H1 (cell line): ENCODE data around the gene LRP5. TPM values are rescaled to one million over a fixed set of nuclear protein-coding genes. Genes with fewer than 3 reads are reported as not detected.

ENCODE experiments used
- CBX5 ChIP-seq: fragments of 300-800, 300-1000 bp; sonication (generic); IDR thresholded peaks from 2 replicates; pipeline ENCODE4 v1.7.1; 2016; ENCODE audit warnings: antibody characterized with exemption, low read length, low read depth
- CEBPB ChIP-seq: IDR thresholded peaks from 2 replicates; pipeline ENCODE4 v1.6.1; 2012; ENCODE audit warnings: low read depth, low read length
- CHD7 ChIP-seq: fragments of 300-600 bp; sonication (generic); IDR thresholded peaks from 2 replicates; pipeline ENCODE4 v1.7.1; 2012; ENCODE audit warnings: low read length, moderate library complexity, mild to moderate bottlenecking, inconsistent platforms; ENCODE audit not compliant: insufficient replicate concordance
- CTCF ChIP-seq, 3 experiments: IDR thresholded peaks; 1 replicate in 2 of 3; 2 replicates in 1 of 3; pipeline versions ENCODE4 v1.5.1 to v1.6.1; 2011; ENCODE audit warnings: low read length in 3 of 3, mild to moderate bottlenecking in 3 of 3, inconsistent platforms in 2 of 3, low read depth in 1 of 3, moderate library complexity in 1 of 3; ENCODE audit not compliant: insufficient read depth in 1 of 3; ENCODE audit errors: control extremely low read depth in 1 of 3
- GABPA ChIP-seq: IDR thresholded peaks from 2 replicates; pipeline ENCODE4 v1.6.1; 2011; ENCODE audit warnings: mild to moderate bottlenecking, low read length, moderate library complexity, borderline replicate concordance; ENCODE audit not compliant: insufficient read depth
- YY1 ChIP-seq: IDR thresholded peaks from 2 replicates; pipeline ENCODE4 v1.6.1; 2011; ENCODE audit warnings: low read depth, mild to moderate bottlenecking, low read length
- polyA plus RNA-seq, 7 experiments: library from polyadenylated mRNA; depleted of rRNA in 3 of 7; stranded (reverse) in 5 of 7; unstranded in 2 of 7; fragments of >200 nt in 5 of 7; fragments of 200-250 nt in 2 of 7; gene quantifications; 1 replicate in 5 of 7; 2 replicates in 1 of 7; 4 replicates in 1 of 7; pipeline versions ENCODE4 v1.2.1 to v1.2.3, GENCODE V29; 2011 to 2013; ENCODE audit warnings: missing spikeins in 2 of 7, mixed read lengths in 2 of 7
- total RNA-seq: library from RNA; stranded (reverse); fragmentation: NEBNext Ultra II Directional; extraction: Animal tissue kit (Norgen Biotek cat#: 25700); gene quantifications from 2 replicates; pipeline ENCODE4 v1.2.1, GENCODE V29; 2021
- TF ChIP-seq, protein P1 (sequence below): IDR thresholded peaks from 2 replicates; pipeline ENCODE4 v1.6.1; 2012; ENCODE audit warnings: inconsistent platforms

Gene LRP5
- total and polyA plus RNA-seq, 2 of the 8 experiments (the other 6 are each of a cell fraction or from before 2014, with no cell fraction given), result 19.0 to 38.9 TPM

DNA sequence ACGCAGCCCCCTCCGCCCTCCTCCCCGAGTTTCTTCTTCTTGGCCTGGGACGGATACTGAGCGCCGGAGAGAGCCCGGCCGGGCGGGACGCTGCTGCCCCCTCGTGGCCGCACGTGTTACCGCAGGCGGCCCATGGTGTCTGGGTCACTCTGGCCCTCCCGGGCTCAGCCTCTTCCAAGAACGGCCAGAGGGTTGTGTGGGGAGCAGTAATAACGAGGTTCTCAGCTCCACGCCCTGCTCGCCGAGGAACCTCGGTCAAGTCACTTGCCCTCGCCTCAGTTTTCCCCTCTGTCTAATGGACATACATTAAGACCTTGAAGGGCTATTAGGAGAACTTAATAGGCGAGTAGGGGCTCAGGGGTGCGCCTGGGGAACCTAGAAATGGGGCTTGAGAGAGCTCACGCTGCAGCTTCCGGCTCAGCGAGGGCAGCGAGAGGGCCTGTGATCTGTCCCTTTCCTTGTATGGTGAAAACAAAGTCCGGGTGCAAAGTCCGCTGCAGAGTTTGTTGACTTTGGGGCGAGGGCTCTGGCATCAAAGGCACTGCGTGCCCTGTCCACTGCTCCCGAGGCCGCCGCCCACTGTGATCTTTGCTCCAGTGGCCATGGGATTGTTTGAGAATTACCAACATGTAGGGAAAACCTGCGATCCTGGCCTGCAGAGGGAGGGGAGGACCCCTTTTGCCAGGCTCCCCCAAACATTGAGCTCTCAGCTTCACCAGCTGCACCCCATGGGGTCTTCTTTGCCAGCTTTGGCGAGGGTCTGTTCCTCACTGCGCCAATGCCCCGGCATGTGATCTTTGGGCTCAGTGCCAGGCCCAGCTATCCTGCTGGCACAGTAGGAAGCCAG is 14.4 kb upstream of the LRP5 start (continued):
- TF ChIP-seq CTCF (IDR thresholded peaks at IDR 0.05; ENCODE audit: control extremely low read depth in 1 of 3, insufficient read depth in 1 of 3, low read depth in 1 of 3, low read length in 3 of 3) (peak; percentile 94 to 98 (median 96)), CEBPB (no peak), GABPA (no peak), CHD7 (no peak), CBX5 (no peak), YY1 (0 out of 2 replicates have a peak, but pooled peaks have one; percentile 50)
- TF ChIP-seq, protein P1, sequence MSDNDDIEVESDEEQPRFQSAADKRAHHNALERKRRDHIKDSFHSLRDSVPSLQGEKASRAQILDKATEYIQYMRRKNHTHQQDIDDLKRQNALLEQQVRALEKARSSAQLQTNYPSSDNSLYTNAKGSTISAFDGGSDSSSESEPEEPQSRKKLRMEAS, result peak; percentile 73
